Body of pancreas (tissue), 4 donors: ENCODE data around the gene AJUBA.

ENCODE experiments used
- CTCF ChIP-seq, 7 experiments: fragments of 450-650 bp in 4 of 7; fragments of 200-600 bp in 3 of 7; sonication (generic) in 3 of 7; IDR thresholded peaks; one replicate each; pipeline ENCODE4 v1.5.1; 2016 to 2019; ENCODE audit warnings: antibody characterized with exemption in 7 of 7
- POLR2A ChIP-seq, 3 donors: fragments of 450-650 bp; IDR thresholded peaks; one replicate each; pipeline ENCODE4 v1.6.1; 2016; ENCODE audit warnings: antibody characterized with exemption in 3 of 3, mild to moderate bottlenecking in 2 of 3

- TF ChIP-seq CTCF (IDR thresholded peaks at IDR 0.05): no peak
- TF ChIP-seq POLR2A (IDR thresholded peaks at IDR 0.05): no peak
These were observed 4.5 kb downstream of the AJUBA start for GRCh38 chr14:22977684-22978486.
